ACC112 (cell line): ENCODE data around the gene REPIN1.

Experiments used
- H2AFZ ChIP-seq: fragments of 200-600 bp; sonication (generic); one replicate; pipeline ENCODE4 v1.6.0; 2017; ENCODE audit warnings: antibody characterized with exemption, low read length; ENCODE audit not compliant: unreplicated experiment
- H3K27ac ChIP-seq: fragments of 200-600 bp; sonication (generic); 2 replicates; pipeline ENCODE4 v1.5.1; 2014; ENCODE audit warnings: low read depth, mild to moderate bottlenecking, antibody characterized with exemption, low read length, moderate library complexity
- H3K27me3 ChIP-seq: fragments of 200-600 bp; sonication (generic); 2 replicates; pipeline ENCODE4 v1.6.1; 2014; ENCODE audit warnings: mild to moderate bottlenecking, antibody characterized with exemption, low read length, moderate library complexity, mixed read lengths; ENCODE audit not compliant: insufficient read depth
- H3K36me3 ChIP-seq: fragments of 200-600 bp; sonication (generic); 2 replicates; pipeline ENCODE4 v1.6.1; 2016; ENCODE audit warnings: mild to moderate bottlenecking, antibody characterized with exemption, low read length, moderate library complexity, mixed read lengths; ENCODE audit not compliant: insufficient read depth
- H3K4me1 ChIP-seq: fragments of 200-600 bp; sonication (generic); one replicate; pipeline ENCODE4 v1.6.1; 2016; ENCODE audit warnings: low read length, mixed read lengths; ENCODE audit not compliant: insufficient read depth, unreplicated experiment, control insufficient read depth
- H3K4me3 ChIP-seq: fragments of 200-600 bp; sonication (generic); 2 replicates; pipeline ENCODE4 v1.5.1; 2014; ENCODE audit warnings: mild to moderate bottlenecking, low read depth, low read length
- H3K79me2 ChIP-seq: fragments of 200-600 bp; sonication (generic); one replicate; pipeline ENCODE4 v1.6.0; 2016; ENCODE audit warnings: low read length; ENCODE audit not compliant: control insufficient read depth, unreplicated experiment, insufficient read depth

The REPIN1 gene

GRCh38 chr7:150396851-150397260, 28.2 kb downstream of the REPIN1 start:
- Histone ChIP-seq H3K4me1 (peaks cover 8% of the 10 kb centered on the region), H3K79me2 (no peaks in the 10 kb centered on the region), H3K4me3 (no peak overlapping the region), H3K27me3 (no peaks in the 10 kb centered on the region), H3K36me3 (no peaks in the 10 kb centered on the region), H2AFZ (no peak overlapping the region), H3K27ac (no peak overlapping the region)

GRCh38 chr7:150397346-150398107, 28.9 kb downstream of the REPIN1 start:
- Histone ChIP-seq H3K36me3 (no peaks in the 10 kb centered on the region), H2AFZ (no peak overlapping the region), H3K27ac (no peak overlapping the region), H3K79me2 (no peaks in the 10 kb centered on the region), H3K27me3 (no peaks in the 10 kb centered on the region), H3K4me3 (no peak overlapping the region), H3K4me1 (peaks cover 8% of the 10 kb centered on the region)

DNA sequence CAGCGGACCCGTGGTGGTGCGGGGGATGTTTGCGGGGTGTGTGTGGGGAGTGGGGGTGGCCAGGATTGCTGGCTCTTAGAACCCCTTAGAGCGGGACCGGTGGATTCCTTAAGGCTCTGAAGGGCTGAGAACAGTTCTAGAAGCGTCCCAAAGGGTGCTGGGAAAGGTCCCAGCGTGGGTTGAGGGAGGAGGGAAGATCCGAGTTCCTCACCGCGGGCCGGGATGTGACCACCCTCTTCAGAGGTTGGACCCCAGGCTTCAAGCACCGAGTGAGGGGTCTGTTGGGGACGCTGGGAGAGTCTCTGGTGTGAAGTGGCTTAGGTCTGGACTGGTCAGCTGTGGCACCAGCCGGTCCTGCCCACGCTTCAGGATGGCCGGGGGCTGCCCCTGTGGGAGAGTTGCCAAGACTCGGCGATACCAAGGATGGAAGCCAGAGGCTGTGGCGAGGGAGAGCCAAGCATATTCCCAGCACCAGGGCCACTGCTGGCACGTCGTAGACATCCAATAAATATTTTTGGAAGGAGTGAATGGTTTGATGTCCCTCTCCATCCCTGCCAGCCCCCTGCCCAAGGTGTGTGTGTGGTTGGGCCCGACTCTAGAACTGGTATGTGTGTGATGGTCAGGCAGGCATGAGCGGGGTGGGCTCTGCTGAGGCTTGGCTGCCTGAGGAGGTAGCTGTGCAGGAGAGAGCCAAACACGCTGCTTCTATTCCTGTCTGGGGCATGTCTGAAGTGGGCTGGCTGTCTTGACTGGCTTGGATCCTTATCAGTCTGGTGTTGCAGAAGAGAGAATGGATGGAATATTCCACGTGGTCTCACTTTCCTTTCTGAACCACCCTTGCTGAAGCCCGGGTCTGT, 29.7 kb downstream of the REPIN1 start:
- Histone ChIP-seq H3K4me3 (no peak overlapping the region), H3K27me3 (no peaks in the 10 kb centered on the region), H3K4me1 (peaks cover 8% of the 10 kb centered on the region), H3K27ac (no peak overlapping the region), H3K36me3 (no peaks in the 10 kb centered on the region), H3K79me2 (no peaks in the 10 kb centered on the region), H2AFZ (no peak overlapping the region)

GRCh38 chr7:150398965-150399320, 30.3 kb downstream of the REPIN1 start:
- Histone ChIP-seq H3K27ac (no peak overlapping the region), H3K79me2 (no peaks in the 10 kb centered on the region), H3K4me1 (peaks cover 8% of the 10 kb centered on the region), H2AFZ (no peak overlapping the region), H3K4me3 (no peak overlapping the region), H3K27me3 (no peaks in the 10 kb centered on the region), H3K36me3 (no peaks in the 10 kb centered on the region)

- Histone ChIP-seq H2AFZ (no peak overlapping the region), H3K27ac (no peak overlapping the region), H3K27me3 (no peaks in the 10 kb centered on the region), H3K4me1 (peaks cover 8% of the 10 kb centered on the region), H3K4me3 (no peak overlapping the region), H3K79me2 (no peaks in the 10 kb centered on the region), H3K36me3 (no peaks in the 10 kb centered on the region)
Observed at GRCh38 chr7:150399421-150400007, 30.9 kb downstream of the REPIN1 start.

DNA sequence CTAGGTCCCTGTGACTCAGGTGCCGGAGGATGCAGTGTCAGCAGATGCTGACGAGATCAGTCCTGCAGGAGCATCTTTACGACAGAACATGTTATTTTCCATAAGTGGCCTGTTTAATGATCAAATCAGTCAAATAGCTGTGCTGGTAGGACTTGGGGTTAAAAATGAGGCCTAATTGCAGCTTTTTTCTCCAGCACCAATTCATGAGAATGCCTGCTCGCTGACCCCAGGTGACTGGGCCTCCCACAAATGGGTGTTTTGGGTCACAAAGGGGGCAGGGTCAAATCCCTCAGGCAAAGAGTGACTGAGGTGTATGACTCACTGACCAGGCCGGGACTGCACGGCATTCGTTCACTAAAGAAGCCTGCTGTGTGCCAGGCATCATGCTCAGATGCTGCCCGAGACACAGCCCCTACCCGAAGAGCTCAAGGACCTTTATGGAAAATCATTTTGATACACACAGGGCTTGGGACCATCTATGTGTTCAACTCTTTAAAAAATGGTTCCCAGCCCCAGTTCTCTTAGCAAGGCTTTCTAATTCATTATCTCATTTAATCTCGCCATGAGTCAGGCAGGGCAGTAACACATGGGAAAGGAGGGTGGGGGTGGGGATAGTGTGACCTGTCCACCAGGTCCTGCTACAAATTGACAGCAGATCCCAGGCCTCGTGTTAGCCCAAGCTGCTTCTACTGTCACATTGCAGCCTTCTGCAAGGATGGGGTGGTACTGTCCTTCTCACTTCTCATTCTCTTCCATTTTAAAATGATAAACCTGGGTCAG, 31.6 kb downstream of the REPIN1 start:
- Histone ChIP-seq H2AFZ (no peak overlapping the region), H3K4me3 (no peak overlapping the region), H3K4me1 (peaks cover 8% of the 10 kb centered on the region), H3K27me3 (no peaks in the 10 kb centered on the region), H3K36me3 (no peaks in the 10 kb centered on the region), H3K79me2 (no peaks in the 10 kb centered on the region), H3K27ac (no peak overlapping the region)

DNA sequence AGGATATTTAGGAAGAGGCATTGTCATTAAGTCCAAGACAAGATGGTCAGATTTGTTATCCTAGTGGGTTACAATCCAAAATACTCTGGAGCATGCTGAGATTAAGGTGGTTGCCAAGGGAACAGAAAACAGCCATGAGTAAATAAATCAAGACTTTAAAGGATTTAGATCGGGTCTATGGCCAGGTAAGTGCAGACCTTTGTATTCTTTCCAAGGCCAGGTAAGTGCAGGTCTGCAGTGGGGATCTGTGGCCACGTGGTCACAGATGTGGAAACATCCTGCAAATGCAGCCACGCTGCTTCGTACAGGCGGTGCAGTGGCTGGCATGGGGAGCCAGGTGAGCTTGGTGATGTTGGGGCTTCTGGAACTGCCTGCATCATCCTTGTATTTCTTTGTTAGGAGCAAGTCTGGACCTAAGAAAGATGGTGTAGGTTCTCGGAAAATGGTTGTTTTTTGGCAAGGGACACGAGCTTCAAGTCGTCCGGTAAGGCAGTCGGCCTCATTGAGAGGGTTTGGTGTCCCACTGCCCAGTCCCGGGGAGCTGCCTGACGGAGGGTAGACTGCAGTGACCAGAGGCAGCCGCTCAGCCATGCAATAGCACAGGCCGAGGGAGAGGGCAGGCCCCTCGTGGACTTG, 32.3 kb downstream of the REPIN1 start:
- no peak overlapping the region for H3K27ac ChIP-seq
- H3K4me3 ChIP-seq, result no peak overlapping the region
- H3K79me2 ChIP-seq, result no peaks in the 10 kb centered on the region
- peaks cover 8% of the 10 kb centered on the region for H3K4me1 ChIP-seq
- H3K36me3 ChIP-seq, result no peaks in the 10 kb centered on the region
- H3K27me3 ChIP-seq, result no peaks in the 10 kb centered on the region
- no peak overlapping the region for H2AFZ ChIP-seq

GRCh38 chr7:150401424-150401790, 32.8 kb downstream of the REPIN1 start:
- H3K4me1 ChIP-seq, result peaks cover 11% of the 10 kb centered on the region
- H3K27ac ChIP-seq, result no peak overlapping the region
- no peak overlapping the region for H3K4me3 ChIP-seq
- no peaks in the 10 kb centered on the region for H3K27me3 ChIP-seq
- H3K79me2 ChIP-seq, result no peaks in the 10 kb centered on the region
- H3K36me3 ChIP-seq, result no peaks in the 10 kb centered on the region
- H2AFZ ChIP-seq, result no peak overlapping the region

DNA sequence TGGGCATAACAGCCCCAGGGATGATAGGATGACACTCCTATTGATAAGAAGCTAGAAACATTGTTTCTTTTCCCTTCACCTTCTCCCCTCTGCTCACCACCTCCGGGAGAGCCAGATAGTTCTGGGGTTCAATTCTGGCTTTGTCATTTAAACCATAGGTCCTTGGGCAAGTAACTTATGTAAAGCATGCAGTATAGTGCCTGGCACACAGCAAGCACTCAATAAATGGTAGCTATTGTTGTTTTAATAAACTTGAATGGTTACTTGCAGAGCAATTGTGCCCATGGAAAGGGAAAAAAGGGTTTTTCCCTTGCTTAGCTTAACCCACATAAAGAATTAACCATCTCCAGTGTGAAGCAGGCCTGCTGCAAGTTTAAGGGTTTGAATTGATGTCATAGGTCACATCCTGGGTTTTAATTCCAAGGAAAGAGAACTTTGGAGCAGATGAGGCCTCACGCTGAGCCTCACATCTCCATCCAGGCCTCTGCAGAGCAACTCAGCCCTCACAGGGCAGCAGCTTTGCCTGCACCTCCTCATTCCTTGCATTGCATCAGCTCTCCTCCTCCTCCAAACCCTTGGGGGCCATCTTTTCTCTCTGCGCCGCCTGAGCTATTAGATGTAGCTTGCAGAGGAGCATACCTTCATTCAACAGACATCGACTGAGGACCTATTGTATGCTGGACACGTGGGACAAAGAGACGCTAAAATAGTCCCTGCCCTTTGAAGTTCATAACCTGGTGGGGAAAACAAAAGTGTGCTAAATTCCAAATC, 33.4 kb downstream of the REPIN1 start:
- no peaks in the 10 kb centered on the region for H3K36me3 ChIP-seq
- peaks cover 14% of the 10 kb centered on the region for H3K4me1 ChIP-seq
- no peak overlapping the region for H2AFZ ChIP-seq
- H3K27ac ChIP-seq, result no peak overlapping the region
- no peaks in the 10 kb centered on the region for H3K79me2 ChIP-seq
- H3K27me3 ChIP-seq, result no peaks in the 10 kb centered on the region
- H3K4me3 ChIP-seq, result no peak overlapping the region
